Superior temporal gyrus (tissue), 1 donor: ENCODE results near the gene TRPM8.
"Not testable (repeated sequence)": the region's sequence is repeated elsewhere in the genome, so short reads cannot be mapped to it uniquely, and the experiment has no call there.

Experiments
- DNase-seq: peaks from one replicate; pipeline ENCODE4 v3.0.0-alpha.2; 2016; ENCODE audit errors: extremely low spot score

Gene TRPM8

DNA sequence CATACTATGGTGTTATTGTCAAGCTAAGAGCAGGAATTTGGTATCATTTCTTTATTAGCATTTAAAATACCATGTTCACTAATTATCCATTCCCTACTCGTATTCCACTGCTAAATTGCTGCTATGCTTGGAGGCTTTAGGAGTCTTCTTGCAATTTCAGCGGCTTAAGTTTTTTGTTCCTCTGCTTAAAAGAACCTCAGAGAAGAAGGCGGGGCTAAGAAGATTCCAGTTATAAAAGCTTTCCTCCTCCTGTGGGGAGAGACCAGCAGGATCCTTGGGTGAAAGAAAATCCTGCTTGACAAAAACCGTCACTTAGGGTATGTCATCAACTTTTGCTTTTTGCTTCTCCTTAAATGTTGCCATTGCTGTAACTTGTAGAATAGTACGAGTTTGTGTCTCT, at the start of gene TRPM8:
Gene TRPM8 (plus strand): TSS at position 258 of the 400 bp plus-strand sequence. CDS start 9,165 bp downstream, outside the sequence.
- DNase-seq = no peak

DNA sequence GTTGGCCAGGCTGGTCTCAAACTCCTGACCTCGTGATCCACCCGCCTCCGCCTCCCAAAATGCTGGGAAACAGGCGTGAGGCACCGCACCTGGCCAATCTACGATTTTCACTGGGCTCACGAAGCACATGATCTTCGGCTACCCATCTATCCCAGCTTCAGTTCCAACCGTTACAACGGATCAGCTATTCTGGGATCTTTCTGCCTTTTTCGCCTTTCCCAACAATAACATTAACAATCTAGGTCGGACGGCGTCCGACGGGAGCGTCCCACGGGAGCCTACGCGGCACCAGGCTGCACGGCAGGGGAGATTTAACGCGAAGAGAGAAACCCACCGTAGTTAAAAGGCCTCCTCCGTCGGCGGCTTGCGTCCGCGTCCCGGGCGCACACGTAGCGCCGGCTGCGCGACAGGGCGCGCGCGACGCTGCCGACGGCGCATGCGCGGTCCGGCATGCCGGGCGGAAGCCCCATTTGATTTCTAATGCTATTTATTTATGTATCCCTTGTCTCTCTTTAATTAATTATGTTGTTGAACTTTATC, 49.1 kb upstream of the TRPM8 start, which contains the start of gene MSL3B:
Gene MSL3B (minus strand): TSS at position 394 of the 540 bp plus-strand sequence.
- DNase-seq = no peak

- no peak for DNase-seq
Observed at GRCh38 chr2:233871432-233871831, 45.7 kb upstream of the TRPM8 start.

DNA sequence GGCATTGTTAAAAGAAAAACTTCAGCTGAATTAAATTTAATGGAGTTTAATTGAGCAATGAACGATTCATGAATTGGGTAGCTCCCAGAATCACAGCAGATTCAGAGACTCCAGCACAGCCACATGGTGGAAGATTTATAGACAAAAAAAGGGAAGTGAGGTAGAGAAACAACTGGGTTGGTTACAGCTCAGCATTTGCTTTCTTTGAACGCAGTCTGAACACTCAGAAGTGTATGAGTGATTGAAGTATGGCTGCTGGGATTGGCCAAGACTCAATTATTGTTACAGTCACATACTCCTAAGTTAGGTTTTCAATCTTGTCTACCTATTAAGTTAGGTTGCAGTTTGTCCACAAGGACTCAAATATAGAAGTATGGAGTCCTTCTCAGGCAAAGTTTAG, 45.0 kb upstream of the TRPM8 start:
- not testable (repeated sequence) for DNase-seq

- DNase-seq = no peak
Observed at GRCh38 chr2:233882353-233882752, 34.8 kb upstream of the TRPM8 start.

DNA sequence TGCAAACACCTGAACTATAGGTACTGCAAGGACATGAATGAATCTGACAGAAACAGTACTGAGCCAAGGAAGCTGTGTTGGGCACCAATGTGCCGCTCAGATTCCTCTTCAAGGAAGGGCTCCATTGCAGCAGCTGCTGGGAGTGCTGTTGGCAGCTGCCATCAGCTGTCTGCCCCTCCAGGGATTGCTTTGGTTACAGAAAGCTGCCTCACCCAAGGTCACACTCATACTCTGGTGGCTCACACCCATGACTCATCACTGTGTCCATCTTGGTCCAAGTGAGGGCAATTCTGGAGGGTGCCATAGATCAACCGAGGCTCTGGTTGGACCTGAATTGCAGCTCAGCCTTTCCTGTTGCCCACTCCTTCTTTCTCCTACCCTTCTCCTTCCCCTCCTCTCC, 24.4 kb upstream of the TRPM8 start:
- DNase-seq = no peak

- not testable (repeated sequence) for DNase-seq
Observed at GRCh38 chr2:233896253-233896652, 20.9 kb upstream of the TRPM8 start.

- DNase-seq = no peak
Observed at GRCh38 chr2:233901367-233901766, 15.8 kb upstream of the TRPM8 start.

DNA sequence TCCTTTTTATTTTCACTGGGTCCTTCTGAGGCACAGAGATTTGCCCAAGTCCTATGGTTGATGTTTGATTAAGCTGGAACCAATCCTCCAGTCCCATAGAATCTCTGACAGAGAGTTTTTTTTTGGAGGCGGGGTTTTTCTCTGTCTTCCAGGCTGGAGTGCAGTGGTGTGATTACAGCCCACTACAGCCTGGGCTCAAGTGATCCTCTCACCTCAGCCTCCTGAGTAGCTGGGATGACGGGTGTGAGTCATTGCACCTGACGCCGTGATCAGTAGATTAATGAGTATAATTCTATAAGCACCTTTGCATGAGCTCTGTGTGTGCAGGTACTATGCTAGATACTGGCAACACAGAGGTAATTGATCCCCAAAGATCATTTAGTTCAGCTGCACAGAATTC, 15.3 kb upstream of the TRPM8 start:
- DNase-seq = no peak

DNA sequence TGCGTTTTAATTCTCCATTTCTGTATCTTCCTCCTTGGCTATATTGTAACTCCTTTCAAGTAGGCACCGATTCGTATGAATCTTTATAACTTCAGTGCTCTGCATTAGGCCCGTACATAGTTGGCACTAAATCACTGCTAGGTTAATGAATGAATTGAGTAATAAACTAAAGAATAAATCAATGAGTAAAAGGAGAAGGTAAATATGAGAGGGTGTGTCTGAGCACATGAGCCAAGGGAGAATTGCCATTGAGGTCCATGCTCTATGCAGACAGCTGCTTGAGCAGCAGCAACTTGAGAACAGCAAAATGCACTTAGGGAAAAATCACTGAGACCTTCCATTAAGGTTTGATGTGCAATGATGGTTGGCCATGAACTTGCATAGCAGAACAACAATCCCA, 11.2 kb upstream of the TRPM8 start:
- no peak for DNase-seq

DNA sequence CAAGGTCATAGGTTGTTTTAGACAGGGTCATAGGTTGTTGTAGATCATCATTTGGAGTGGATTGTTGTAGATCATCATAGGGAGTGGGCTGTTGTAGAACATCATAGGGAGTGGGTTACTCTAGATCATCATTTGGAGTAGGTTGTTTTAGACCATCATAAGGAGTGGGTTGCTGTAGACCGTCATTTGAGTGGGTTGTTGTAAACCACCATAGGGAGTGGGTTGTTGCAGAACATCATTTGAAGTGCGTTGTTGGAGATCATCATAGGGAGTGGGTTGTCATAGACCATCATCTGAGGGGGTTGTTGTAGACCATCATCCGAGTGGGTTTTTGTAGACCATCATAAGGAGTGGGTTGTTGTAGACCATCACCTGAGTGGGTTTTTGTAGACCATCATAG, 9.5 kb upstream of the TRPM8 start:
- no peak for DNase-seq

- DNase-seq = no peak
Observed at GRCh38 chr2:233912691-233913423, 4.3 kb upstream of the TRPM8 start.

- DNase-seq = no peak
Observed at GRCh38 chr2:233915128-233915527, 2.0 kb upstream of the TRPM8 start.

- no peak for DNase-seq
Observed at GRCh38 chr2:233919319-233919718, 2.1 kb downstream of the TRPM8 start.

DNA sequence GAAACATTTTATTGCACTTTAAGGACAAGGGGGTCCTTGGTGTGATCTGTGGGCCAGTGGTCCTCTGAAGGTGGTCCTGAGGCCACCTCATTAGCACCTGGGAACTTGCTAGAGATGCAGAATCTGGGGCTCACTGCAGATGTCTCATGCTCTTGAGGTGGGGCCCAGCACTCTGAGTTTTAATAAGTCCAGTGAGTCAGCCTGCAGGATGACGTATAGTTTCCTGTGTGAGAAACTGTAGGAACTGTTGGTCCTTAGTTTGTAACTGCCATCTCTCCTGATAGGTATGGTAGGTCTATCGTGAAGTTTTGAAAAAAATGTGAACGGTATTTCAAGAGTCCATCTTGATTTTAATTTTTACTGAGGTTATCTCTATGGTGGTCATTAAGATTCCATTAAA, 2.8 kb downstream of the TRPM8 start:
- no peak for DNase-seq

DNA sequence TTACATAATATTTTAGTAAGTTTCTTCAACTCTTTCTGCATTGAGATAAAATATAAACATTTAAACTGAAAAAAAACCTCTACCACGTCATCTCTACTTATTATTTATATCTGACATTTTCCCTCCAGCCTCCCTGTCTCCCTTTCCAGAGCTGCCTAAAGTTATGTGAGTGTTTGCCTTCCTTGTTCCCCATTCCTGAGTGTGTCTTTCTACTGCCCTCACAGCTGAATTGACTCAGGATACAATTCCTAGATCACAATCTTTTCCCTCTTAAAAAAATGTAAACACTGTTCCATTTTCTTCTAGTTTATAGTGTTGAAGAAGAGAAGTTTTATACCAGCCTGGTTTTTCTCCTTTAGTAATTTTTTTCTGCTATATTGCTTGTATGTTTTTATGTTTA, 5.3 kb downstream of the TRPM8 start:
- DNase-seq = no peak

DNA sequence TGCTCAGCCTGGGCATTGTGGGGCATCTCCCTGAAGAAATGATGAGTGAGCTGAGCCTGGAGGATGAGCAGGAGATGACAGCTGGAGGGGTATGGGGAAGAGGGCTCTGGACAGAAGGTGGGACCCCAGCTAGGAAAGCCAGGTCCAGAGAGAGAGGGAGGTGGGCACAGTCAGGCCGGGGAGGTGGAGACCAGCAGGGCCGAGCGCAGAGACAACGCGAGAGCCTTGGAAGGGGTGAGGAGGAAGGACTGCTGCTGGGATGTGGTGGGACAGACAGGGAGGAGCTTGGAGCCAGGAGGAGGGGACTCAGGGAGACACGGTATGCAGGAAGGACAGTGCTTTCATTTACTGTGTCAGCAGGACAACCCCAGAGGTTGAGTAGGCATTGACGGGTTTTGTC, 8.2 kb downstream of the TRPM8 start:
- no peak for DNase-seq

- no peak for DNase-seq
Observed at GRCh38 chr2:233926806-233927205, 9.6 kb downstream of the TRPM8 start.

DNA sequence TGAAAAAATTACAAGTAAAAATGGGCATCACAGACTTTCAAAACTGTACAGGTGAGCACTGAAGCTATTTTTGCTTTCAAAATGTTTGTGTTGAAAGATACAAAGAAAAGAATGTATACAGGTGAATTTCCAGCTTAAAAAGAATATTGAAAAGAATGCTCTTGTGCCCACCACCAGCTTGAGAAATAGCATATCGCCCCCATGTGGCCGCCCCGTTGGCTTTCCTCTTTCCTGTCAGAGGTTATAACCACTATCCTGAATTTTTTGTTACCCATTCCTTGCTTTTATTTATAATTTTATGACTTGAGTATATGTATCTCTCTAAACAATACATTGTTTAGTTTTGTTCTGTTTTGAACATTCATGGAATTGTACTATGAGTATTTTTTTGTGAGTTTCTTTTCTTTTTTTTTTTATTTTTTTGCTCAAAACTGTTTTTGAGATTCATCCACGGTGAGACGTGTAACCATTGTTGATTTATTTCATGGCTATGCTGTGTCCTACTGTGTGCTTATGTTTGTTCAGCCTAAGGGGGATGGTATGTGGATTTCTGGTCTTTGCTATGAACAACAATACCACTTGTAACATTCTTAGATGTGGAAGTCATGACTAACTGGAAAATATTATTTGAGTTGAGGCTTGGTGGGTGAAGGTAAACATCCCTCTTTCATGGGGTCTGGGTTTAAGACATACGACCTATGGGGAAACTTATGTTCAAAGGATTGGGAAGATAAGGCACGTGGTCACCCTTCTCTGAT, 11.6 kb downstream of the TRPM8 start:
- DNase-seq = peak; percentile 27

DNA sequence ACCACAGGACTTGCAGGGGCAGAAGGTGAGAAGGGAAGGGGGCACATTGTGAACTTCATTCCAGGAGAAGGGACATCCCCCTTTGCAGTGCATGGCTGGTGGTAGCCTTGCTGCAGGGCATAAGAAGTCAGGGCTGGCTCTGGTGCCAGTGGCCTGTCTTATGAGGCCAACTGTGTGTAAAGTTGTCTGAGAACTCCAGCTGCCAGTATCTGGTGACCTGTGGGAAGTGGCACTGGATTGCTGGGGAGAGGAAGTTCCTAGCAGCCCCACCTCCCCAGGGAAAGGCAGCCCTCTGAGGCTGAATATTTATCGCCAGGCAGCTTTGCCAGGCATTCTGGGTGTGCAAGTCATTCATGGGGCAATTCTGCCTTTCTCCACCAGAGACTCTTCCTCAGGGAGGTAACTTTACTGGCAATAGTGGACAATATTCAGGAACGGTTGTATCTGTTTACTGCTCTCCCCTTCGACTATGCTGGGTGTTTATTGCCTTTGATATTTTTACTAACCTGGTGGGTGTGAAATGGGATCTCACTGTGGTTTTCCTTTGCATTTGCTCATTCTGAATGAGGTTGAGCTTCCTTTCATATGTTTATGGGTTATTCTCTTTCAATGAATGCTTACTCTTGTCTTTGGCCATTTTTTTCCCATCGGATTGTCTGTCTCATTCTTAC, 12.3 kb downstream of the TRPM8 start:
- no peak for DNase-seq

DNA sequence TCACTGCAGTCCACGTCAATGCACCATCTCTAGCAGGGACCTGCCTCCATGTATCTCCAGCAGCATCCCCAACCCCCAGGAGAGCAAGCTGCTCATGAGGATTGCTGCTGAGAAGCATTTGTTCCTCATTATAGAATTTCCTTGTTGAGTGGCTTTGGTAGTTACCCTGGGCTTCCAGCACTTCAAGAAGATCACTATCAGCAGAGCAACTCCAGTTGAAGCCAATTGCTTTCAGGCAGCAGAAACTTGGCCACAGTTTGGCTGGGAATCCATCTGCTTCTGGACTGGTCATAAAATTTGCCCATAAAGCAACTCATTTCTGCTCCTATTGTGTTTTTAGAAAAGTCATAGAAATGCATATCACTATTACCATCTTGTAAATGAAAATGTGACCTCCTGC, 17.4 kb downstream of the TRPM8 start:
- DNase-seq = no peak

DNA sequence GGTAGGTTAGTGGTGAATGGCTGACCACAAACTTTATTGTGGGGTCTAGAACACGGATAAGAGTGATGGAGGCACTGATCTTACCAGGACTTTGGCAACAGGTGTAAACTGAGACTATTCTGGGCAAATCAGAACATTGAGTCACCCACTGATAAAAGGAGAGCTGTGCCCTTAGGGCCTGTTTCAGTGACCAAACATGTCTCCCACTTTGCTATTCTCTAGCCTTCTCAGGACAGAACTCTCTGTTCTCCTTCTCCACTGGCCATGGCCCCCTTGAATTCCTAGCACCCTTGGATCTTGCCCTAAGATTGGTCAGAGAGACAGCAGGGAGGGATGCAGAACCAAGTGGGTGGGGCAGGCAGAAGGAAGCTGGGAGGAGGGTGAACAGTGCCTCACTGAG, 18.3 kb downstream of the TRPM8 start:
- no peak for DNase-seq
